HCT116 (cell line): ENCODE data around the gene XG. TPM values are rescaled to one million over a fixed set of nuclear protein-coding genes. Genes with fewer than 3 reads are reported as not detected.

Source experiments
- ATAC-seq: fragments of 200-7000 bp; cut with Tn5 transposase; 2 replicates; pipeline ENCODE4 v1.9.1; 2020; ENCODE audit warnings: mild to moderate bottlenecking, moderate library complexity
- BruUV-seq: library from RNA; stranded (reverse); fragments of 400-500 nt; replicated peaks from 2 replicates; lab custom pipeline; 2021; lab: Mats Ljungman, UMichigan
- CTCF ChIA-PET: fragments of 300-600 bp; sonication (Branson Sonifier 250); formaldehyde crosslinking; loops from one replicate; lab custom pipeline; 2021; ENCODE audit warnings: antibody characterized with exemption; lab: Charles Lee
- POLR2A ChIA-PET: fragments of 300-600, 350-600 bp; sonication (Branson Sonifier 250); formaldehyde crosslinking; loops from one replicate; lab custom pipeline; 2021; ENCODE audit warnings: antibody characterized with exemption; lab: Charles Lee
- RAD21 ChIA-PET, 2 experiments: fragments of 300-600 bp; sonication (Branson Sonifier 250); formaldehyde crosslinking; loops; one replicate each; lab custom pipeline; 2023; ENCODE audit warnings: low total read pairs in 2 of 2; ENCODE audit not compliant: uncharacterized antibody in 2 of 2, unreplicated experiment in 2 of 2, low non-redundant PET in 1 of 2; lab: Charles Lee
- DNase-seq: peaks from one replicate; pipeline ENCODE4 v3.0.0-alpha.2; 2010; ENCODE audit warnings: low read depth, low spot score
- H2AFZ ChIP-seq: fragments of 200-600 bp; shearing (Covaris generic), sonication (generic); 2 replicates; pipeline ENCODE4 v1.6.1; 2017; ENCODE audit warnings: low read depth, mixed run types, mixed read lengths, antibody characterized with exemption, low read length; ENCODE audit not compliant: poor library complexity, severe bottlenecking
- H3K27ac ChIP-seq: 2 replicates; pipeline ENCODE4 v1.5.1; 2012; ENCODE audit warnings: low read depth, low read length
- H3K27me3 ChIP-seq: fragments of 200-600 bp; sonication (generic); 2 replicates; pipeline ENCODE4 v1.6.1; 2016; ENCODE audit warnings: mixed run types, low read length, mixed read lengths; ENCODE audit not compliant: insufficient read depth
- H3K36me3 ChIP-seq, 2 experiments: fragments of 200-500 bp in 1 of 2; fragments of 200-600 bp in 1 of 2; sonication (Bioruptor generic) in 1 of 2; sonication (generic) in 1 of 2; 2 replicates each; pipeline versions ENCODE4 v1.5.1 to v1.6.1; 2014 to 2016; ENCODE audit warnings: low read length in 2 of 2, inconsistent platforms in 1 of 2, mixed read lengths in 1 of 2, mixed run types in 1 of 2; ENCODE audit not compliant: insufficient read depth in 2 of 2, control insufficient read depth in 1 of 2
- H3K4me1 ChIP-seq, 2 experiments: fragments of 200-600 bp in 1 of 2; sonication (generic) in 1 of 2; 2 replicates each; pipeline versions ENCODE4 v1.5.1 to v1.6.1; 2012 to 2017; ENCODE audit warnings: low read length in 2 of 2, inconsistent platforms in 1 of 2, mild to moderate bottlenecking in 1 of 2, mixed read lengths in 1 of 2, mixed run types in 1 of 2, moderate library complexity in 1 of 2; ENCODE audit not compliant: insufficient read depth in 2 of 2, control insufficient read depth in 1 of 2
- H3K4me2 ChIP-seq: fragments of 200-600 bp; sonication (generic); 2 replicates; pipeline ENCODE4 v1.6.1; 2017; ENCODE audit warnings: mixed run types, low read length, mixed read lengths
- H3K4me3 ChIP-seq, 2 experiments: fragments of 200-600 bp in 1 of 2; sonication (generic) in 1 of 2; replicated peaks in 1 of 2; 2 replicates each; pipeline ENCODE4 v1.5.1; 2011 to 2016; ENCODE audit warnings: low read length in 2 of 2, control low read depth in 1 of 2, low read depth in 1 of 2, mild to moderate bottlenecking in 1 of 2, mixed read lengths in 1 of 2, mixed run types in 1 of 2
- H3K79me2 ChIP-seq: fragments of 200-600 bp; sonication (generic); 2 replicates; pipeline ENCODE4 v1.6.1; 2017; ENCODE audit warnings: mild to moderate bottlenecking, mixed run types, low read length, moderate library complexity, mixed read lengths; ENCODE audit not compliant: insufficient read depth
- H3K9ac ChIP-seq: fragments of 200-600 bp; sonication (generic); 2 replicates; pipeline ENCODE4 v1.6.1; 2016; ENCODE audit warnings: low read length, mixed read lengths
- H3K9me2 ChIP-seq: fragments of 200-600 bp; sonication (generic), shearing (Covaris generic); 2 replicates; pipeline ENCODE4 v1.6.1; 2017; ENCODE audit warnings: mixed run types, mild to moderate bottlenecking, moderate library complexity; ENCODE audit not compliant: insufficient read depth
- H3K9me3 ChIP-seq, 2 experiments: fragments of 200-500 bp in 1 of 2; fragments of 200-600 bp in 1 of 2; sonication (Bioruptor generic) in 1 of 2; sonication (generic) in 1 of 2; 2 replicates each; pipeline ENCODE4 v1.6.1; 2014 to 2017; ENCODE audit warnings: low read length in 2 of 2, mixed read lengths in 2 of 2, inconsistent platforms in 1 of 2, low read depth in 1 of 2, mild to moderate bottlenecking in 1 of 2, mixed run types in 1 of 2, moderate library complexity in 1 of 2; ENCODE audit not compliant: control insufficient read depth in 1 of 2, insufficient read depth in 1 of 2
- H4K20me1 ChIP-seq: fragments of 200-600 bp; sonication (generic), shearing (Covaris generic); 2 replicates; pipeline ENCODE4 v1.6.1; 2017; ENCODE audit warnings: mixed run types, mild to moderate bottlenecking, moderate library complexity; ENCODE audit not compliant: insufficient read depth
- CBX3 ChIP-seq: IDR thresholded peaks from 2 replicates; pipeline ENCODE4 v1.6.1; 2012; ENCODE audit warnings: low read depth
- CTCF ChIP-seq, 3 experiments: fragments of 200-600 bp in 1 of 3; sonication (generic) in 1 of 3; IDR thresholded peaks in 2 of 3; conservative IDR thresholded peaks in 1 of 3; 2 replicates each; pipeline ENCODE4 v1.5.1; 2012 to 2017; ENCODE audit warnings: low read depth in 2 of 3, low read length in 2 of 3, antibody characterized with exemption in 1 of 3, borderline replicate concordance in 1 of 3, control low read depth in 1 of 3, mild to moderate bottlenecking in 1 of 3, mixed read lengths in 1 of 3, mixed run types in 1 of 3, moderate library complexity in 1 of 3; ENCODE audit not compliant: insufficient read depth in 1 of 3
- ELF1 ChIP-seq: IDR thresholded peaks from 2 replicates; pipeline ENCODE4 v1.6.1; 2012; ENCODE audit warnings: low read depth, borderline replicate concordance
- MAX ChIP-seq: IDR thresholded peaks from 2 replicates; pipeline ENCODE4 v1.6.1; 2012
- POLR2A ChIP-seq: IDR thresholded peaks from 2 replicates; pipeline ENCODE4 v1.7.0; 2011; ENCODE audit warnings: borderline replicate concordance; ENCODE audit not compliant: insufficient read depth, insufficient read length; ENCODE audit errors: extremely low read depth
- REST ChIP-seq: IDR thresholded peaks from 2 replicates; pipeline ENCODE4 v1.6.1; 2012; ENCODE audit warnings: low read depth
- SIN3A ChIP-seq: IDR thresholded peaks from 2 replicates; pipeline ENCODE4 v1.6.1; 2012; ENCODE audit warnings: low read depth
- SP1 ChIP-seq: IDR thresholded peaks from 2 replicates; pipeline ENCODE4 v1.6.1; 2012; ENCODE audit warnings: low read depth
- YY1 ChIP-seq: IDR thresholded peaks from 2 replicates; pipeline ENCODE4 v1.6.1; 2011; ENCODE audit warnings: low read length, low read depth, moderate library complexity, mild to moderate bottlenecking; ENCODE audit not compliant: insufficient replicate concordance; ENCODE audit errors: extremely low read depth
- ZNF274 ChIP-seq: fragments of 200-500 bp; sonication (Bioruptor generic); IDR thresholded peaks from 2 replicates; pipeline ENCODE4 v1.6.1; 2014; ENCODE audit warnings: mild to moderate bottlenecking, low read depth, low read length, inconsistent platforms
- intact Hi-C: fragments of 100-400 bp; cut with micrococcal nuclease; formaldehyde crosslinking; loops from 2 replicates; pipeline ENCODE4 v1.10.0; 2022
- total RNA-seq: library from RNA; stranded (reverse); gene quantifications from one replicate; pipeline ENCODE4 v1.2.1, GENCODE V29; 2021; ENCODE audit not compliant: unreplicated experiment

The XG gene
- total RNA-seq, 1 experiment from 2014 or later: not detected

GRCh38 chrX:2708592-2709188 lies 43.1 kb upstream of the XG start:
- DNase-seq (no peak), ATAC-seq (no peak)
- no peaks in the 10 kb centered on the region for H3K9me2 ChIP-seq
- ChIA-PET POLR2A (no interaction called here), CTCF (no interaction called here), RAD21 (no interaction called here)
- no peak overlapping the region for H3K27ac ChIP-seq
- TF ChIP-seq REST (no peak), POLR2A (no peak), SP1 (no peak), ELF1 (no peak), SIN3A (no peak), MAX (no peak), CTCF (IDR thresholded peaks at IDR 0.05 in 2 of 3, conservative IDR thresholded peaks at IDR 0.05 in 1 of 3; ENCODE audit: borderline replicate concordance in 1 of 3, insufficient read depth in 1 of 3, low read depth in 2 of 3, low read length in 2 of 3) (no peak), YY1 (no peak), CBX3 (no peak), ZNF274 (no peak)
- H3K9me3 ChIP-seq: no peaks in the 10 kb centered on the region
- no peak overlapping the region; the same call in 1 of the 2 replicates for H3K9ac ChIP-seq
- no peak overlapping the region for H3K4me2 ChIP-seq
- H4K20me1 ChIP-seq: no peaks in the 10 kb centered on the region
- peaks cover 26% of the 10 kb centered on the region; the same call in 1 of the 2 replicates for H3K79me2 ChIP-seq
- intact Hi-C loops: no loop called here
- H2AFZ ChIP-seq: no peak overlapping the region
- H3K27me3 ChIP-seq: no peaks in the 10 kb centered on the region
- H3K4me3 ChIP-seq: no peak overlapping the region
- no TSS peak for BruUV-seq
- H3K4me1 ChIP-seq: peaks cover 11 to 46% of the 10 kb centered on the region in 2 experiments
- no peaks in the 10 kb centered on the region for H3K36me3 ChIP-seq
